IPS-20b (cell line): ENCODE results near the gene DGUOK.
"Not testable (repeated sequence)": the region's sequence is repeated elsewhere in the genome, so short reads cannot be mapped to it uniquely, and the experiment has no call there.

ENCODE experiments used
- H3K27ac ChIP-seq: one replicate; pipeline ENCODE4 v1.5.1; 2013; ENCODE audit warnings: low read length
- H3K27me3 ChIP-seq: 2 replicates; pipeline ENCODE4 v1.6.1; 2013; ENCODE audit warnings: mild to moderate bottlenecking, low read length, inconsistent platforms; ENCODE audit not compliant: insufficient read depth
- H3K36me3 ChIP-seq: 2 replicates; pipeline ENCODE4 v1.6.1; 2013; ENCODE audit warnings: low read depth, mild to moderate bottlenecking, inconsistent platforms, low read length, moderate library complexity; ENCODE audit not compliant: insufficient read depth
- H3K4me1 ChIP-seq: 2 replicates; pipeline ENCODE4 v1.6.1; 2013; ENCODE audit warnings: mild to moderate bottlenecking, control low read depth, inconsistent platforms, low read length, moderate library complexity; ENCODE audit not compliant: insufficient read depth
- H3K4me3 ChIP-seq: 2 replicates; pipeline ENCODE4 v1.5.1; 2013; ENCODE audit warnings: mild to moderate bottlenecking, low read length, inconsistent platforms
- H3K9ac ChIP-seq: 2 replicates; pipeline ENCODE4 v1.6.1; 2013; ENCODE audit warnings: low read depth, mild to moderate bottlenecking, inconsistent platforms, low read length, moderate library complexity
- H3K9me3 ChIP-seq: 2 replicates; pipeline ENCODE4 v1.6.1; 2013; ENCODE audit warnings: mild to moderate bottlenecking, low read depth, low read length, inconsistent platforms; ENCODE audit not compliant: insufficient read depth

The DGUOK gene

GRCh38 chr2:73926493-73927327, at the start of gene DGUOK:
TSS of gene DGUOK (plus strand) at chr2:73926880. CDS start at chr2:73926911, 31 bp downstream.
- Histone ChIP-seq H3K4me1 (peaks cover 2% of the 10 kb centered on the region; the same call in 1 of the 2 replicates), H3K4me3 (peak within 1 kb of the TSS; percentile 92), H3K9ac (peak within 1 kb of the TSS; percentile 95), H3K36me3 (no peaks in the 10 kb centered on the region), H3K27ac (peak within 1 kb of the TSS; percentile 40), H3K9me3 (no peaks in the 10 kb centered on the region), H3K27me3 (no peaks in the 10 kb centered on the region)

DNA sequence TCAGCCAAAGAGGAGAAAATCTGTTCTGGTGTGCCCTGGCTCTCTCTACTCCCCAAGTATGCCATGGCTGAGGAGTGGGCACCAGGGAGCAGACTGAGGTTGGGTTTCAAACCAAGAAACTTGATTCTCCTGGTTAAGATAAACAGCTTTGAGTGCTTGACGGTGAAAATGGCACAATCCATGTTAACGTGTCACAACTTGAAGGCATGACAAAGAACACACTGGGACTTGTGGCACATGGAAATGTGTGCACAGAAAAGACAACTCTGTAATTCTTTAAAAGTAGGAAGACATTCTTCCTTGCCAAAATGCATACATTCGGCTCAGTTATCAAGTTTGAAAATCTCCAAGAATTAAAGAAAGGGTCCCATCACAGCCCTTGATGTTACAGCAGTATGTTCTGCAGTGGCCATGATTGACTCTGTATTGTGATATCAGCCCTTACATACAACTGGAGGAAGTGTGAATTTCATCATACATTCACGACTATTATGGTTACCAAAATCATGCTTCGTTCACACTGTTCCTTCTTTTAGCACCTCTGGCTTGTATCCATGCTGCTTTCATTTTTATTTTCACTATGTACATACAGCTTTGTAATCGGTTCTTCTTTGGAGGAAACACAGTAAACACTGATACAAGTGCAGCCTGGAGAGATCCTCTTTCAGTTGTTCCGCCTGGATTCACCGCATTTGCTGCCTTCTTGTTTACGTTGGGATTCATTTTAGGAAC, 49.4 kb upstream of the DGUOK start:
- Histone ChIP-seq H3K4me3 (no peak overlapping the region), H3K27me3 (no peaks in the 10 kb centered on the region), H3K27ac (no peak overlapping the region), H3K9ac (no peak overlapping the region), H3K9me3 (no peaks in the 10 kb centered on the region), H3K4me1 (no peaks in the 10 kb centered on the region), H3K36me3 (no peaks in the 10 kb centered on the region)

GRCh38 chr2:73877984-73878383, 48.7 kb upstream of the DGUOK start:
- H3K4me1 ChIP-seq, H3K4me3 ChIP-seq, H3K9ac ChIP-seq, H3K9me3 ChIP-seq, H3K36me3 ChIP-seq, H3K27ac ChIP-seq, H3K27me3 ChIP-seq: not testable (repeated sequence)

- Histone ChIP-seq H3K9me3 (no peaks in the 10 kb centered on the region), H3K4me1 (no peaks in the 10 kb centered on the region), H3K27me3 (no peaks in the 10 kb centered on the region), H3K36me3 (no peaks in the 10 kb centered on the region), H3K4me3 (no peak overlapping the region), H3K27ac (no peak overlapping the region), H3K9ac (no peak overlapping the region)
Measured at GRCh38 chr2:73885406-73885805, 41.3 kb upstream of the DGUOK start.

- Histone ChIP-seq H3K27ac (no peak overlapping the region), H3K4me1 (no peaks in the 10 kb centered on the region), H3K9ac (no peak overlapping the region), H3K4me3 (no peak overlapping the region), H3K27me3 (no peaks in the 10 kb centered on the region), H3K36me3 (no peaks in the 10 kb centered on the region), H3K9me3 (no peaks in the 10 kb centered on the region)
Measured at GRCh38 chr2:73886357-73886756, 40.3 kb upstream of the DGUOK start.

GRCh38 chr2:73887596-73888353, 38.9 kb upstream of the DGUOK start:
- not testable (repeated sequence) for H3K27ac ChIP-seq, H3K4me3 ChIP-seq, H3K36me3 ChIP-seq, H3K9ac ChIP-seq, H3K27me3 ChIP-seq, H3K9me3 ChIP-seq, H3K4me1 ChIP-seq

DNA sequence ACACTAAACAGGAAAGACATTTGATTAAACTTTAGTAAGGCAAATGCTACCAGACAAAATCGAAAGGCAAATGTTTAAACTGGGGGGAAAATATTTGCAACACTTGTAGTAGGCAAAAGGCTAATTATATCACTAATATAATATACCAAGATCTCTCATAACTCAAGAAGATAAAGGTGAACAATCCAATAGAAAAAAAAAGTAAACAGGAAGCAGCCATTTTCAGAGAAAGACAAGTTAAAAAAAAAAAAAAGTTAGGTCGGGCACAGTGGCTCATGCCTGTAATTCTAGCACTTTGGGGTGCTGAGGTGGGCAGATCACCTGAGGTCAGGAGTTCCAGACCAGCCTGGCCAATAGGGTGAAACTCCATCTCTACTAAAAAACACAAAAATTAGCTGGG, 38.3 kb upstream of the DGUOK start:
- Histone ChIP-seq H3K4me3 (no peak overlapping the region), H3K9me3 (no peaks in the 10 kb centered on the region), H3K4me1 (peaks cover 5% of the 10 kb centered on the region; the same call in 1 of the 2 replicates), H3K27ac (no peak overlapping the region), H3K9ac (no peak overlapping the region), H3K36me3 (no peaks in the 10 kb centered on the region), H3K27me3 (no peaks in the 10 kb centered on the region)

DNA sequence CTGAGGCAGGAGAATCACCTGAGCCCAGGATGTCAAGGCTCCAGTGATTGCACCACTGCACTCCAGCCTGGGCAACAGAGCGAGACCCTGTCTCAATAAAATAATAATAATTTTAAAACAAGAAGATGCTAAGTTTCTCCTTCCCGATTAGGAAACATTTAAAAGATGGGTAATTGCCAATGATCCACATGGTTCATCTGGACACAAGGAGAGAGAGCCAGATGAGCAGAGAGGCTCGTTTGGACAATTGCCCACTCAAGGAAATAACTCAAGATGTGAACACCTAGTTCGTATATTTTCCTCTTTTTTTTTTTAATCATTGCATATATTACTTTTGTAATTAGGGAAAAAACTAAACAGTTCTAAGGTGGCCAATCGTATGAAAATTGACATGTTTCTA, 37.5 kb upstream of the DGUOK start:
- no peak overlapping the region for H3K27ac ChIP-seq
- H3K27me3 ChIP-seq = no peaks in the 10 kb centered on the region
- peaks cover 5% of the 10 kb centered on the region; the same call in 1 of the 2 replicates for H3K4me1 ChIP-seq
- no peaks in the 10 kb centered on the region for H3K9me3 ChIP-seq
- no peak overlapping the region for H3K4me3 ChIP-seq
- no peak overlapping the region for H3K9ac ChIP-seq
- no peaks in the 10 kb centered on the region for H3K36me3 ChIP-seq

DNA sequence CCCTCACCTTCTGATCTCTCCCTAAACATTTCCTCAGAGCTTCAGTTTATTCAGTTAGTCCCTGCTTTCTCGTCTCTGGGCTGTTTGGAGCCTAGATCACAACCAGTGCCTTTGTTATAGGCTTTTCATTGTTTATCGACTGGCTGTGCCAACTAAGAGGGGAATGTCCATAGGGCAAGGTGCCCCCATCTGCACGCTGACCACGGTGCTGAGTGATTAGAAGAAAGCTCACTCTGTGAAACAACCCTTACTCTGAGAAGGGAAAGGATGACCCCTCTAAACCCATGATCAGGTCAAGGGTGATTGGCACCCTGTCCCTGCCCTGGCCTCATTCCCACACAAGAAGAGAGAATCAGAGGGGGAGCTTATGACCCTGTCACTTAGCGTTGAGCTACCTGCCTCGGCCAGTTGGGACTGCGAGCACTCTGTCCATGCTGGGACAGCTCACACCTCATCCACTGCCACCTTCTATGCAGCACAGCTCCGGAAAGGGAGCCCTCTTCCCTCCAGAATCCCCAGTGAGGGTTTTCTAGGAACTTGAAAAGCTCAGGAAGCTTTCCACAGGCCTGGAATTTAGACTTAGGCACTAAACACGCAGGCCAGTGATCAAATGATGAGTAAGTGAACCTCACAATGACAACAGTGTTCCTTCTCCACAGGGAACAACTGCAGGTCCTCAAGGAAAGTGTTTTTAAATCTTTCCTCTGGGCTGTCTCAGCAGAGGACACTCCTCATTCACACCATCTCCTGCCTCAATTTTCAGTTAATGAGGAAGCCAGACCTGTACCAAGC, 36.2 kb upstream of the DGUOK start:
- H3K27ac ChIP-seq = no peak overlapping the region
- H3K4me3 ChIP-seq = no peak overlapping the region
- H3K36me3 ChIP-seq = no peaks in the 10 kb centered on the region
- H3K27me3 ChIP-seq = no peaks in the 10 kb centered on the region
- no peaks in the 10 kb centered on the region for H3K9me3 ChIP-seq
- H3K9ac ChIP-seq = no peak overlapping the region
- peaks cover 5% of the 10 kb centered on the region; the same call in 1 of the 2 replicates for H3K4me1 ChIP-seq

- H3K9me3 ChIP-seq = no peaks in the 10 kb centered on the region
- no peaks in the 10 kb centered on the region for H3K27me3 ChIP-seq
- H3K27ac ChIP-seq = no peak overlapping the region
- no peak overlapping the region for H3K4me3 ChIP-seq
- peaks cover 5% of the 10 kb centered on the region; the same call in 1 of the 2 replicates for H3K4me1 ChIP-seq
- no peaks in the 10 kb centered on the region for H3K36me3 ChIP-seq
- H3K9ac ChIP-seq = no peak overlapping the region
Measured at GRCh38 chr2:73891276-73891901, 35.3 kb upstream of the DGUOK start.
